GM12891 (cell line): ENCODE results near the gene KIF21B.

ENCODE experiments used
- DNase-seq: peaks from one replicate; pipeline ENCODE4 v3.0.0; 2011; ENCODE audit warnings: low spot score; ENCODE audit not compliant: insufficient read length
- FAIRE-seq: peaks from 2 replicates; lab custom pipeline; 2011; peaks lifted over from hg19 to GRCh38; lab: Jason Lieb, UNC
- PAX5 ChIP-seq: IDR thresholded peaks from 2 replicates; pipeline ENCODE4 v1.6.1; 2011; ENCODE audit warnings: low read length, moderate library complexity, mild to moderate bottlenecking; ENCODE audit not compliant: insufficient read depth, severe bottlenecking
- POLR2A ChIP-seq: IDR thresholded peaks from 2 replicates; pipeline ENCODE4 v1.6.1; 2011; ENCODE audit warnings: low read depth, low read length, control low read depth
- POLR2AphosphoS5 ChIP-seq: IDR thresholded peaks from 2 replicates; pipeline ENCODE4 v1.6.1; 2011; ENCODE audit warnings: low read depth, low read length, control low read depth
- POU2F2 ChIP-seq: IDR thresholded peaks from 2 replicates; pipeline ENCODE4 v1.6.1; 2011; ENCODE audit warnings: low read depth, mild to moderate bottlenecking, control low read depth, low read length, moderate library complexity
- SPI1 ChIP-seq: IDR thresholded peaks from 2 replicates; pipeline ENCODE4 v1.6.1; 2011; ENCODE audit warnings: low read depth, low read length, control low read depth
- TAF1 ChIP-seq: IDR thresholded peaks from 2 replicates; pipeline ENCODE4 v1.6.1; 2011; ENCODE audit warnings: low read depth, low read length, control low read depth

The KIF21B gene

GRCh38 chr1:200975458-200975857 lies 48.1 kb downstream of the KIF21B start:
- TF ChIP-seq POU2F2 (no peak), TAF1 (no peak), POLR2AphosphoS5 (no peak), POLR2A (no peak), PAX5 (no peak), SPI1 (no peak)
- FAIRE-seq: no peak

GRCh38 chr1:200974711-200975110 lies 48.8 kb downstream of the KIF21B start:
- TF ChIP-seq POLR2AphosphoS5 (no peak), TAF1 (no peak), POLR2A (no peak), PAX5 (no peak), SPI1 (no peak), POU2F2 (no peak)
- no peak for FAIRE-seq

More at GRCh38 chr1:200975458-200975857, 48.1 kb downstream of the KIF21B start:
- DNase-seq: no peak

GRCh38 chr1:200973937-200974657 lies 49.4 kb downstream of the KIF21B start:
- FAIRE-seq (no peak), DNase-seq (no peak)
- TF ChIP-seq POLR2A (no peak), TAF1 (no peak), SPI1 (no peak), POLR2AphosphoS5 (no peak), PAX5 (no peak), POU2F2 (no peak)

More at GRCh38 chr1:200974711-200975110, 48.8 kb downstream of the KIF21B start:
- no peak for DNase-seq

GRCh38 chr1:200972985-200973742 lies 50.4 kb downstream of the KIF21B start:
- DNase-seq: no peak
- FAIRE-seq: no peak
- no peak for TF ChIP-seq TAF1
- no peak for TF ChIP-seq PAX5
- TF ChIP-seq POLR2A: no peak
- no peak for TF ChIP-seq SPI1
- no peak for TF ChIP-seq POLR2AphosphoS5
- TF ChIP-seq POU2F2: no peak

- peak; percentile 82 for DNase-seq
- no peak for TF ChIP-seq POLR2A
- no peak for TF ChIP-seq SPI1
- no peak for TF ChIP-seq POU2F2
- TF ChIP-seq POLR2AphosphoS5: no peak
- TF ChIP-seq TAF1: no peak
- no peak for TF ChIP-seq PAX5
- FAIRE-seq: peak; percentile 64
Measured at GRCh38 chr1:200971955-200972711, 51.4 kb downstream of the KIF21B start.

GRCh38 chr1:200971428-200971903 lies 52.0 kb downstream of the KIF21B start:
- DNase-seq: no peak
- TF ChIP-seq POLR2A (no peak), POLR2AphosphoS5 (no peak), SPI1 (no peak), TAF1 (no peak), POU2F2 (no peak), PAX5 (no peak)
- no peak for FAIRE-seq

GRCh38 chr1:200970771-200971427 lies 52.6 kb downstream of the KIF21B start:
- FAIRE-seq (no peak), DNase-seq (no peak)
- TF ChIP-seq PAX5: no peak

- FAIRE-seq (peak; percentile 65), DNase-seq (peak; percentile 71)
- TF ChIP-seq POLR2A (no peak), POU2F2 (peak; percentile 84)
Measured at GRCh38 chr1:200969726-200970561, 53.6 kb downstream of the KIF21B start.
